Stimulated activated CD4-positive, alpha-beta T cell treated with anti-CD3 and anti-CD28 coated beads, TNF-alpha, amount 100 ng/mL, for 4 hours (primary cell): ENCODE measurements around the gene FAM25A.

Source experiments
- DNase-seq, 3 experiments: peaks; one replicate each; pipeline ENCODE4 v3.0.0-alpha.2; 2020; ENCODE audit warnings: low read depth in 3 of 3

Gene FAM25A

DNA sequence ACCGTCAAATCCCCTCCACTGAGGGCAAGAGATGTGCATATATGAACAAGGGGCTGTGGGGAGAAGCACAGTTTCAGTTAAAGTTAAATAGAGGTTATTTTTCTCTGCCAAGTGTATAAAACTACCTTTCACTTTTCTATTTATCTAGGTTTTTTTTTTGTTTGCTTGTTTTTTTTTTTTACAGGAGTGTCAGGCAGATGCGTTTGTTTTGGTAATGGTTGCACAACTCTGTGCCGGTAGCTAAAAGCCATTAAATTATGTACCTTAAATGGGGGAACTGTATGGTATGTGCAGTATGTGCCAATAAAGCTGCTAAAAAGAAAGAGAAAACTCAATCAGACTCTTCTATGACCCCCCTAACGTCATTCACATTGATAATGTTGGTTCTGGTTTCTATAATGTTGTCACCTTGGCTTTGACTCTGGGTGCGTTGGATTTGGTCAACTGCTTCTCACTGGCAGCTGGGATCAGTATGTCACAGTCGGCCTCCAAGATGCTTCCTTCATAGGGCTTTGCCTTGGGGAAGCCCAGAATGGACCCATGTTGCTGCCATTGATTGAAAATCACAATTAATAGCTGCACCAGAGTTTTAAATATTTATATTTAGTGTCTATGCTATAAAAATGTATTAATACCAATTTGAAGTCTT lies 40.3 kb downstream of the FAM25A start:
- no peak for DNase-seq

DNA sequence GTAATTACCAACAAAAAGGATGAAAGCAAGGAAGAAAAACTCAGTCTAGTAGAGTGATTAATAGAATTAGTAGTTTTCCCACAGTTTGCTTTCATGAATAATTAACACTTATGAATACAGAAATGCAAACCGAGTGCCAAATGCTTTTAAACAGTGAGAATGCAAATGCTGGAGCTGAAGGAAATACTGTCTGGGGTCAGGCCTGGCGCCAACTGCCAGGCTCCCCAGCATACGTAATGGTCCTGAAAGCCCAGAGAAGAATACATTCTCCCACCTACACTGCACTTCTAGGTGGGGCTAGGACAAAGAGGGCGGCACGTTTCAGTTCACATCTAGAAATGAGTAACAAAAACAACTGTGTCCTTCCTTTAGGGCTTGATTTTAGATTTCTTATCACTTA lies 44.6 kb downstream of the FAM25A start:
- DNase-seq, result no peak

DNA sequence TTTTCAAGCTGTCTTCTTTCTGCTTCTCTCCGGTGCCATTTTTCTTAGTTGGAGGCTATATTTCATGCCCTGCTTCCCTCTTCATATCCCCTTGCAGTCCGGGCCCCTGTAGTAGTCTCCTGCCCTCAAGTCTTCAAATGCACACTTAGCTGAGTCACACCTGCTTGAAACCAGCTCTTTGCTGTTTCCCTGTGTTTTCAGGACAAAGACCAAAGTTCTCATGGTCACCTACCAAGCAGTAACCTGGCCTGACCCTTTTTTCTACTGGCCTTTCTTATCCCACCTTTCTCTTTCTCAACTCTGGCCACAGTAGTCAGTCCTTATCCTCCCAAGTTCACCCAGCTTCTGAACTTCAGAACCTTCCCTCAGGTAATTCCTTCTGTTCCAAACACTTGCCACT lies 46.1 kb downstream of the FAM25A start:
- no peak for DNase-seq

DNA sequence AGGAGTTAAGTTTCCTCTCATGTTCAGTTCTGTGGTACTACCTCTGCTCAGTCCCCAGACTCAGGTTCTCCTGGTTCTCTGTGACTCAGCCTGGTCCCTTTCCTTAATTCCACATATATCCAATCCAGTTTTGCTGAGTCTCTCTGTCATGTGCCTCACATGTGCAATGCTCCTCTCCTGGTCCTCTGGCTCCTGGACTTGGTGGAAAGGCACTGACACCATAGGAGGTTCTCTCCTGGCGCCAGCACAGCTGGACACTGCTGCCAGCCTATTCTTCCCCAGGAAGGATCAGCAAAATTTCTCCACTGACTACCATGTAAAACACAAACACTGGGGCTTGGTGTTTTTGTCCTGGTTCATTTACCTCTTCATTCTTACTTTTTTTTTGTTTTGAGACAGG lies 46.8 kb downstream of the FAM25A start:
- no peak for DNase-seq

DNA sequence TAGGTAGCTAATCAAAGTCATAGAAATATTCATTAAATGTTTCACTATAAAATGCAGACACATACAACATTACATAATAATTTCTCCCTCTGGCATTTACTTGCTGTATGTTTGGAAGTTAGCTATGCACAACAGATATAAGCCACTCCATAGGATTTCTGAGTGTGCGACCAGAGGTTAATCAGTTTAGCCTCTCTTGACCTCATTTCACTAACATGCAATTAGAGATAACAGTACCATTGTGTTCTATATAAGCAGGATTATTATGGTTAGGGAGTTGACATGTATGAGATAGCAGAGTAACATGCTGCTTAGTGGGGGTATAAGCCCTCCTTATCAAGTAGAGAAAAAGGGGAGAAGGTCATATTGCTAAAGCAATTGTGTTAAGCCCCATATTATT lies 48.2 kb downstream of the FAM25A start:
- no peak for DNase-seq

DNA sequence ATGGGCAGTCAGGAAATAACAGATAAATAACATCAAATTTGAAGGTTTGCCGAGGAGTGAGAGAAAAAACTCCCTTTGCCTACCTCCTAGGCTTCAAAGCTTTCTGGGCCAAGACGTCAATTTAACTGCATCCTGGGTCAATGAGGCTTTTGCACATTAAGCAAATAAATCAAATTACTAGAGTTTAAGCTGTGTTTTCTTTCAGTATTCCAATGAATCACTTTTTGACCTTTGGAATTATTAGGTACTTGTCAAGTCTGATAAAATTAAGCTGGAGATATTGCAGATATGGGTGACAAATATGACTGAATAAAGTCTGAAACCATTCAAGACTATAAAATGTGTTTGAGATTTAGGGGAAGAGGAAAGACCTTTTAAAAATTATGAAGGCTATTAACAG lies 52.4 kb downstream of the FAM25A start:
- no peak for DNase-seq
